Testis (tissue), 2 donors: Measurements from ENCODE around the gene UNC13D.

Experiments used
- CTCF ChIP-seq, 3 experiments: fragments of 450-650 bp in 2 of 3; fragments of 200-600 bp in 1 of 3; sonication (generic) in 1 of 3; IDR thresholded peaks; one replicate each; pipeline ENCODE4 v1.5.1; 2016 to 2019; ENCODE audit warnings: antibody characterized with exemption in 3 of 3, mild to moderate bottlenecking in 2 of 3, moderate library complexity in 1 of 3
- POLR2A ChIP-seq: fragments of 450-650 bp; IDR thresholded peaks from one replicate; pipeline ENCODE4 v1.6.1; 2017; ENCODE audit warnings: antibody characterized with exemption, mild to moderate bottlenecking, moderate library complexity

- TF ChIP-seq POLR2A (no peak), CTCF (IDR thresholded peaks at IDR 0.05) (no peak)
Observed at GRCh38 chr17:75825149-75825552, 19.1 kb downstream of the UNC13D start.
